GM19395 (cell line): ENCODE results near the gene POLR3GL.

Experiments
- ATAC-seq: cut with Tn5 transposase; IDR thresholded peaks from one replicate; pipeline ENCODE4 v1.9.1; 2021; ENCODE audit warnings: mild to moderate bottlenecking, moderate library complexity; ENCODE audit not compliant: unreplicated experiment

POLR3GL gene

DNA sequence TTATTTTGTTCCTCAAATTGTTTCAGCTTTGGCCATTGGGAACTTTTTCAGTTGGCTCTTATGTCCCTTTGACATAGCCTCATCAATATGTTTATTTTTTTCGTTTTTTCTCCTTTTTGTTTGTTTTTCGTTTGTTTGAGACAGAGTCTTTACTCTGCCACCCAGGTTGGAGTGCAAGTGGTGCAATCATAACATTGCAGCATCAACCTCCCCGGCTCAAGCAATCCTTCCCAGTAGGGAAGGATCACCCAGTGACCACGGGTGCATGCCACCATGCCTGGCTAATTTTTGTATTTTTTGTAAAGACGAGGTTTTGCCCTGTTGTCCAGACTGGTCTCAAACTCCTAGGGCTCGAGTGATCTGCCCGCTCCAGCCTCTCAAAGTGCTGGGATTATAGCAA lies 8.1 kb downstream of the POLR3GL start:
- ATAC-seq, result no peak

- ATAC-seq, result no peak
Measured at GRCh38 chr1:145974721-145975120, 10.2 kb downstream of the POLR3GL start.

GRCh38 chr1:145975216-145975615 lies 10.7 kb downstream of the POLR3GL start:
- no peak for ATAC-seq

- no peak for ATAC-seq
Measured at GRCh38 chr1:145977016-145977415, 12.5 kb downstream of the POLR3GL start.

GRCh38 chr1:145977486-145978470 lies 13.3 kb downstream of the POLR3GL start:
- ATAC-seq, result no peak

DNA sequence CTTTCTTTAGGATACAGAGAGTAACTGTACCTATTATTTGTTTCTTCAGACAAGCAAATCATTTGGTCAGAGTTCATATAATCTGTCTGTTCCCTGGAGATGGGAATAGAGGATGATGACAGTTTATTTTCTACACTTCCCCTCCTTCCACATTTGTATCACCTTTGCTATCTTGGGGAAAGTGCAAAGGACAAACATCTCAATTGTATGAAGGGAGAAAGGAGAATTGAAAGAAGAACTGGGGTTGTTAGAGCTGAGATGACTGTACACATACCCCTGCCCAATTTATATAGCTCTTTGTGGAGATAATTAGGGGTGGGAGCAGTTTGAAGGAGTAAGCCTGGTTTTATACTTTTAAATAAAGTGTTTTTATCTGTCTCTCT lies 14.0 kb downstream of the POLR3GL start:
- no peak for ATAC-seq

DNA sequence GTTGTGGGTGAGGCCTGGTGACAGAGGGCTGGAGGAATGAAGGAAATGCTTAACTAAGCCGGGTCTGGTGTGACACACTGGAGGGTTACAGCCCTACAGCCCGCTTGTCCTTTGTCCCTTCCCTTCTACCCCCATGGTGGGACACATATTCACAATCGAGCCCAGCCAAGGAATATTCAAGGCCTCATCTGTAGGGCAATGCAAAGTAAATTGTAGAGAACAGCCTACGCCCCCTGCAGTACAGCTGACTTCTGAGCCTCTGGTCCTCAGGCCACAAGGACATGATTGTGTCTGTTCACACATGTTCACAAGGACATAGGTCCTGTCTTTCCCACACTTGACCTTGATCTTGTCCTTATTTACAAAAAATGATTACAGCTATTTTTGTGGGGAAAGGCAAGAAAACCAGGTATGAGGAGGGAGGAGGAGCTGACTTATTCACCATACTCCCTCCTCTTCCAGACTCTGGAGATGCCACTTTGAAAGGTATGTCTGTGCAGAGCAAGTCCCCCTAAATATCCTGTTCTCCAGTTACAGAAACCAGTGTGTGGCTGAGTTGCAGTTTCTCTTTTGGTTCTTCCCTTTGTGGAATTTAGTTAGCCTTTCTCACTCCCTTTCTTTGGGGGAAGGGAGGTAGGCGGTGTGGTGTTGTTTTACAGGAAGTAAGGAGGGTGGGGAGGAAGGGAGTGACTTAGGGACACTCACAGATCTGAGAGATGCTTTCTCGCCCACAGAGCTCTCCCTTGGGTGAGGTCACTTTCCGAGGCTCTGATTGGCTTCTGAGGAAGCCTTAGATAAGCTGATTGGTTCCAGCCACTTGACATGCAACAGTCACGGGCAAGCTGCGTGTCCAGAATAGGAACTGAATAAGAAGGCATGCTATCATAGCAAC lies 14.6 kb downstream of the POLR3GL start:
- ATAC-seq, result peak; percentile 95

DNA sequence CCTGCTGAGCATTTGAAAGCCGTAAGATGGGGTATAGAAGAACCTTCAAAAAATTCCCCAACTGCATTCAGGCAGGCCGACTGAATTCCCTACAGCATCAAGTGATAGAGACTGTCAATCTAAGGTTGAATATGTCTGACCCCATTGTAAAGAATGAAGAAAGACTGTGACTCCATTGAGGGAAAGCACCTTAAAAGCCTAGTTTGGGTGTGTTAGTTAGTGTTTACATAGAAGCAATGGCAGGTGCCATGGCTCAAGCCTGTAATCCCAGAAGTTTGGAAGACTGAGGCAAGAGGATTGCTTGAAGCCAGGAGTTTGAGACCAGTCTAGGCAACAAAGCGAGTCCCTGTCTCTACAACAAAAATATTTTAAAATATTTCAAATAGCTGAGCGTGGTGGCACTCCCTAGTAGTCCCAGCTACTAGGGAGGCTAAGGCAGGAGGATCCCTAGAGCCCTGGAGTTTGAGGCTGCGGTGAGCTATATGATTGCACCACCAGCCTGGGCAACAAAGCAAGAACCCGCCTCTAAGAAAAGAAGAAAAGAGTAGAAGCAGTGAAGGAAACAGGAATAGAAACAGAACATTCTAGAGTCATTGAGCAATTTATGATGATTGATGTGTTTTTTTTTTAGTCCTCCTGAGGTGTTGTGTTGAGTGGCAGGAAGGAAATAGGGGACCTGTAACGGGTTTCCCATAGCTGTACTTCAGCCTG lies 15.4 kb downstream of the POLR3GL start:
- ATAC-seq, result peak; percentile 21

DNA sequence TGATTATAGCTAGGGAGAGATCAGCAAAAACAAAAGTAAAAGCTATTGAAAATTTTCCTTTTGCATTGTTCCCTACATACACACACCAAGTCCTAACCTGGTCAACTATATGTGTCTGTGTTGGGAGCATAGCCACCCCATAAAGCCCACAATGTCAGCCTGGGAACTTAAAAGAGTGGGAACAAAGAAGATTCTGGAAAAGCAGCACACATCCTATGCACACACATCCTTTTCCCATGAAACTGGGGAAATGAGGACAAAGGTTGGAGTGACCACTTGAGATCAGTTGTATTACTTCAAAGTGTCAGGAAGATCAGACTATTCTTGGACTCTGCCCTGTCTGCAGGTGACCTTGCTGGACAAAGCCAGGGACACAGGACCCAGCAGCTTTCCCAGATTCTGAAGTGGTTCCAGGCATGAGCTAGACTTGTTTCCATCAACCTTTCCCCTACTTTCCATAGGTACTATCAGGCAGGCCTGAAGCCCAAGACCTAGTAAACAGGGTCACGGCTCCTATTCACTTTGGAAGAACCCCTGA lies 16.0 kb downstream of the POLR3GL start:
- ATAC-seq, result no peak

- ATAC-seq, result no peak
Measured at GRCh38 chr1:145982010-145982723, 17.7 kb downstream of the POLR3GL start.

- no peak for ATAC-seq
Measured at GRCh38 chr1:145983206-145983675, 18.8 kb downstream of the POLR3GL start.

GRCh38 chr1:145983960-145984830 lies 19.7 kb downstream of the POLR3GL start:
- ATAC-seq, result no peak

DNA sequence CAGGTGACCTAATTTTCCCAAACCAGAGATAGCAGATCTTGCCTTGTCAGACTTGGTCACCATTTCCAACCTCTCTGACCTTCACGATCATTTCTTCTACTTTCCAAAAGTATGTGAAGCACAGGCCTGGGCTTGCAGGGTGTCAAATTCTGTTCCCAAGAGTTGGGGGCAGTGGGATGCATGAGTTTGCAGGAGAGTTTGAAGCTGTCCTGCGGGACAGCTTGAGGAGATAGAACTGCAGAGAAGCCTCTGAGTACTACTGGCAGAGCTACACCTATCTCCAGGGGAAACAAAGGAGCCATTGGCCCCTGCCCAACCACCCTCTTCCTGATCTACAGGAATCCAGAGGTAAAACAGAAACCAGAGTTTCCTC lies 20.6 kb downstream of the POLR3GL start:
- ATAC-seq, result no peak

DNA sequence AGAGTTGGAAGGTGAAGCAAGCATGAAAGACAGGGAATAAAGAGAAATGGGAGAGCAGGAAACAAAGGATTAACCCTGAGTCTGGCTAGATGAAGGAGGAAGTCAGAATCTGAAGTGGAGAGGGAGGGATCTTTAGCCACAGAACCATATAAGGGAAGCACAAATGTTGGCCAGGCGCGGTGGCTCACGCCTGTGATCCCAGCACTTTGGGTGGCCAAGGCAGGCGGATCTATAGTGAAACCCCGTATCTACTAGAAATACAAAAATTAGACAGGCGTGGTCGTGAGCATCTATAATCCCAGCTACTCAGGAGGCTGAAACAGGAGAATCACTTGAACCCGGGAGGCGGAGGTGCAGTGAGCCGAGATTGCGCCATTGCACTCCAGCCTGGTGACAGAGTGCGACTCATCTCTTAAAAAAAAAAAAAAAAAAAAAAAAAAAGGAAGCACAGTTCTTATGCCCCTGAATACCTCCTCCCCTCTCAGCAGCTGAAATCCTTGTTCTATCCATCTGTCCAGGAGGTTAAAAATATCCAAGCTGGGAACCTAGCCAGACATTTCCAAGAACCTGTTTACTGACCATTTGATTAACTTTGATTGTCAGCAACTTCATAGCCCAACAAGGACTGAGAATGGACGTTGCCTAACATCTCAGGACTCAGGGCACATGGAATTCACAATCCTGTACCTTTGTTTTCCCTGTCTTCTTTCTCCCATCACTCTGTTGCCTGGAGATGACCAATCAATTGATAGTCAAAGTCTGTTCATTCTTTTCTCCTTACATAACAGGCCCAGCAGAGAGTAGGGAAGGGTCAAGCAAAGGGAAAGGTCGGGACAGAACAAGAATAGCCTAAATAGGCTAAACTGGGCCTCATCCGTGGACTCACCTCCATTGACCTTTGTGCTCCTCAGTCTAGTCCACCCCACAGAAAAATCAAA lies 21.3 kb downstream of the POLR3GL start:
- no peak for ATAC-seq

DNA sequence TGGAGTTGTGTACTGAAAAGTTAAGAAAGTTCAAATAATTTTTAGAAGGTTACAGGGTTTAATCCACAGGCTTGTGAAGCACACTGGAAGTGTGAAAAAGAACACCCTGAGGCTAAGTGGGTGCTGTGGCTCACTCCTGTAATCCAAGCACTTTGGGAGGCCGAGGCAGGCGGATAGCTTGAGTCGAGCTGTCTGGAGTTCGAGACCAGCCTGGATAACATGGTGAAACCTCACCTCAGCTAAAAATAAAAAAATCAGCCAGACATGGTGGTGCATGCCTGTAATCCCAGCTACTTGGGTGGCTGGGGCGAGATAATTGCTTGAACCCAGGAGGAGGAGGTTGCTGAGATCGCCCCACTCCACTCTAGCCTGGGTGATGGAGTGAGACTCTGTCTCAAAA lies 22.1 kb downstream of the POLR3GL start:
- ATAC-seq, result no peak

GRCh38 chr1:145987926-145988325 lies 23.4 kb downstream of the POLR3GL start:
- no peak for ATAC-seq

DNA sequence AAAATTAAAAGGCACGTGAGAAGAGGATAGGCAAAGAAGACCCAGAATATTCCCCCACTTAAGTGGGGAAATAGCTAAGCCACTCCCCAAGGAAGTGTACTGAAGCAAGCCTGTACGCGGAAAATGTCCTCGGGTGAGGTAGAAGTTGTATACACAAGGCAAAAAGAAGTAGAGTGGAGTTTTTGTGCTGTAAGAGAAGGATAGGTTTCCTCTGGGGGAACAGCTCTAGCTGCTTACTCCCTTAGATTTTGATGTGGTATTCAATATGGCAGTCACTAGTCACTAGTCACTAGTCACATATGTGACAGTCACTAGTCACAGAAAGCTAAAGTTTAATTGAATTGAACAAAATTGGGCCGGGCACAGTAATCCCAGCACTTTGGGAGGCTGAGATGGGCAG lies 24.3 kb downstream of the POLR3GL start:
- no peak for ATAC-seq

DNA sequence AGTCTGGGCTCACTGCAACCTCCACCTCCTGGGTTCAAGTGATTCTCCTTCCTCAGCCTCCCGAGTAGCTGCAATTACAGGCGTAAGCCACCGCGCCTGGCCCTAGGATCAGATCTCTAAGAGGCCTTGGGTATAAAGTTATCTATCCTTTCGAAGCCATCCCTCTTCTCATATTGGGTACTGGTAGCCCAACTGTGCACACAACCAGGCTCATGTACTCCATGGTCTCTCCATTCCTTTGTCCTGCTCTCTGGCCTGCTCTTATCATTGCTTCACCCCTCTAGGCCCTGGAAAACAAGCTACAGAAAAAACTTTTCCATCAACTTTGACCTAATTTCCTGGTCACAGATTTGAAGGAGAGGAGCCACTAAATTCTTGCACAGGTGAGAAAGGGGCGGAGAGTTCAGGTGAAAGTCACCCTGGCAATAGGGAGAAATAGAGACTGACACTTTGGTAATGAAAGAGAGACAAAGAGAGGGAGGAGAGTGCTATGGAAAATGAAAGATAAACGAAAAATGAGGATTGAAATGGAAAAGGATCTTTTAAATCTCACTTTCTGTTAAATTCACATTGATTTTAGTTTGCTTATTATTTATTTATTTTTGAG lies 25.9 kb downstream of the POLR3GL start:
- no peak for ATAC-seq
